ENCODE data around the gene MYO1B. TPM values are rescaled to one million over a fixed set of nuclear protein-coding genes. Genes with fewer than 3 reads are reported as not detected.
A peak's percentile ranks its signal among the peaks of the same experiment; 100 is the strongest.

Gene MYO1B
- total and polyA plus RNA-seq, 9 donors = 63.3 to 94.1 (median 75.4) TPM

- no peaks in the 10 kb centered on the region for H3K27me3 ChIP-seq (ENCODE audit: control insufficient read depth, insufficient read depth, low read length)
- no peak overlapping the region for H3K4me3 ChIP-seq (ENCODE audit: low read length)
- H3K9me3 ChIP-seq (replicated peaks; ENCODE audit: control insufficient read depth, low read depth, low read length) = no peaks in the 10 kb centered on the region
- H3K4me1 ChIP-seq (ENCODE audit: control insufficient read depth, insufficient read depth, low read length) = peaks cover 11% of the 10 kb centered on the region
- H3K36me3 ChIP-seq (ENCODE audit: control insufficient read depth, insufficient read depth, low read length) = no peaks in the 10 kb centered on the region
- H3K27ac ChIP-seq (ENCODE audit: low read length) = no peak overlapping the region
- 94% methylated on average over 2 of the region's 6 CpGs for WGBS (ENCODE audit: insufficient coverage)
- DNase-seq = no peak
Observed at GRCh38 chr2:191314697-191315364, 69.6 kb downstream of the MYO1B start.

GRCh38 chr2:191315365-191315752, 70.2 kb downstream of the MYO1B start:
- Histone ChIP-seq H3K36me3 (ENCODE audit: control insufficient read depth, insufficient read depth, low read length) (no peaks in the 10 kb centered on the region), H3K9me3 (replicated peaks; ENCODE audit: control insufficient read depth, low read depth, low read length) (no peaks in the 10 kb centered on the region), H3K27me3 (ENCODE audit: control insufficient read depth, insufficient read depth, low read length) (no peaks in the 10 kb centered on the region), H3K4me3 (ENCODE audit: low read length) (no peak overlapping the region), H3K4me1 (ENCODE audit: control insufficient read depth, insufficient read depth, low read length) (peaks cover 11% of the 10 kb centered on the region), H3K27ac (ENCODE audit: low read length) (no peak overlapping the region)
- DNase-seq = no peak

GRCh38 chr2:191316246-191316994, 71.2 kb downstream of the MYO1B start:
- no peak overlapping the region for H3K27ac ChIP-seq (ENCODE audit: low read length)
- no peaks in the 10 kb centered on the region for H3K36me3 ChIP-seq (ENCODE audit: control insufficient read depth, insufficient read depth, low read length)
- no peaks in the 10 kb centered on the region for H3K27me3 ChIP-seq (ENCODE audit: control insufficient read depth, insufficient read depth, low read length)
- H3K9me3 ChIP-seq (replicated peaks; ENCODE audit: control insufficient read depth, low read depth, low read length) = no peaks in the 10 kb centered on the region
- WGBS (ENCODE audit: insufficient coverage) = 90% methylated on average over 3 of the region's 4 CpGs
- peaks cover 15% of the 10 kb centered on the region for H3K4me1 ChIP-seq (ENCODE audit: control insufficient read depth, insufficient read depth, low read length)
- no peak overlapping the region for H3K4me3 ChIP-seq (ENCODE audit: low read length)
- no peak for DNase-seq

- Histone ChIP-seq H3K27ac (ENCODE audit: low read length) (peak overlapping the region; percentile 58), H3K27me3 (ENCODE audit: control insufficient read depth, insufficient read depth, low read length) (no peaks in the 10 kb centered on the region), H3K9me3 (replicated peaks; ENCODE audit: control insufficient read depth, low read depth, low read length) (no peaks in the 10 kb centered on the region), H3K4me1 (ENCODE audit: control insufficient read depth, insufficient read depth, low read length) (peaks cover 24% of the 10 kb centered on the region), H3K36me3 (ENCODE audit: control insufficient read depth, insufficient read depth, low read length) (no peaks in the 10 kb centered on the region), H3K4me3 (ENCODE audit: low read length) (no peak overlapping the region)
- peak; percentile 89 for DNase-seq
- WGBS (ENCODE audit: insufficient coverage) = 18% methylated on average over 1 of the region's 4 CpGs
Observed at GRCh38 chr2:191318037-191318728, 73.0 kb downstream of the MYO1B start.

GRCh38 chr2:191318729-191319078, 73.5 kb downstream of the MYO1B start:
- H3K27ac ChIP-seq (ENCODE audit: low read length) = peak overlapping the region; percentile 58
- peak; percentile 87 for DNase-seq
- peaks cover 24% of the 10 kb centered on the region for H3K4me1 ChIP-seq (ENCODE audit: control insufficient read depth, insufficient read depth, low read length)

GRCh38 chr2:191319186-191319585, 74.0 kb downstream of the MYO1B start:
- no peak overlapping the region for H3K4me3 ChIP-seq (ENCODE audit: low read length)
- peaks cover 24% of the 10 kb centered on the region for H3K4me1 ChIP-seq (ENCODE audit: control insufficient read depth, insufficient read depth, low read length)
- DNase-seq = no peak
- peak overlapping the region; percentile 15 for H3K27ac ChIP-seq (ENCODE audit: low read length)
- H3K9me3 ChIP-seq (replicated peaks; ENCODE audit: control insufficient read depth, low read depth, low read length) = peaks cover 2% of the 10 kb centered on the region
- H3K27me3 ChIP-seq (ENCODE audit: control insufficient read depth, insufficient read depth, low read length) = no peaks in the 10 kb centered on the region
- no CpG with 5 or more reads among the region's 2 CpGs for WGBS (ENCODE audit: insufficient coverage)
- H3K36me3 ChIP-seq (ENCODE audit: control insufficient read depth, insufficient read depth, low read length) = no peaks in the 10 kb centered on the region

More at GRCh38 chr2:191318729-191319078, 73.5 kb downstream of the MYO1B start:
- Histone ChIP-seq H3K36me3 (ENCODE audit: control insufficient read depth, insufficient read depth, low read length) (no peaks in the 10 kb centered on the region), H3K9me3 (replicated peaks; ENCODE audit: control insufficient read depth, low read depth, low read length) (peaks cover under 1% of the 10 kb centered on the region), H3K4me3 (ENCODE audit: low read length) (no peak overlapping the region), H3K27me3 (ENCODE audit: control insufficient read depth, insufficient read depth, low read length) (no peaks in the 10 kb centered on the region)

- DNase-seq = no peak
- Histone ChIP-seq H3K9me3 (replicated peaks; ENCODE audit: control insufficient read depth, low read depth, low read length) (peaks cover 2% of the 10 kb centered on the region), H3K27ac (ENCODE audit: low read length) (no peak overlapping the region), H3K4me3 (ENCODE audit: low read length) (no peak overlapping the region), H3K4me1 (ENCODE audit: control insufficient read depth, insufficient read depth, low read length) (peaks cover 24% of the 10 kb centered on the region), H3K36me3 (ENCODE audit: control insufficient read depth, insufficient read depth, low read length) (no peaks in the 10 kb centered on the region), H3K27me3 (ENCODE audit: control insufficient read depth, insufficient read depth, low read length) (no peaks in the 10 kb centered on the region)
- no CpG with 5 or more reads among the region's 1 CpG for WGBS (ENCODE audit: insufficient coverage)
Observed at GRCh38 chr2:191320881-191321280, 75.7 kb downstream of the MYO1B start.

- Histone ChIP-seq H3K4me1 (ENCODE audit: control insufficient read depth, insufficient read depth, low read length) (peaks cover 24% of the 10 kb centered on the region), H3K4me3 (ENCODE audit: low read length) (no peak overlapping the region), H3K36me3 (ENCODE audit: control insufficient read depth, insufficient read depth, low read length) (no peaks in the 10 kb centered on the region), H3K9me3 (replicated peaks; ENCODE audit: control insufficient read depth, low read depth, low read length) (peaks cover 2% of the 10 kb centered on the region), H3K27me3 (ENCODE audit: control insufficient read depth, insufficient read depth, low read length) (no peaks in the 10 kb centered on the region), H3K27ac (ENCODE audit: low read length) (peak overlapping the region; percentile 71)
- WGBS (ENCODE audit: insufficient coverage) = 31% methylated on average over 2 of the region's 4 CpGs
- peak; percentile 67 for DNase-seq
Observed at GRCh38 chr2:191321861-191322662, 76.9 kb downstream of the MYO1B start.

- Histone ChIP-seq H3K4me1 (ENCODE audit: control insufficient read depth, insufficient read depth, low read length) (peaks cover 23% of the 10 kb centered on the region), H3K4me3 (ENCODE audit: low read length) (no peak overlapping the region), H3K9me3 (replicated peaks; ENCODE audit: control insufficient read depth, low read depth, low read length) (peaks cover 2% of the 10 kb centered on the region), H3K27me3 (ENCODE audit: control insufficient read depth, insufficient read depth, low read length) (no peaks in the 10 kb centered on the region), H3K27ac (ENCODE audit: low read length) (peak overlapping the region; percentile 33), H3K36me3 (ENCODE audit: control insufficient read depth, insufficient read depth, low read length) (no peaks in the 10 kb centered on the region)
- no peak for DNase-seq
- 100% methylated on average over 1 of the region's 2 CpGs for WGBS (ENCODE audit: insufficient coverage)
Observed at GRCh38 chr2:191322828-191323506, 77.8 kb downstream of the MYO1B start.
